Skin epidermis (tissue), 12 donors: ENCODE data around the gene ATXN1.

ENCODE experiments used
- H3K27ac ChIP-seq, 21 experiments: fragments of 200-600 bp; sonication (generic) in 11 of 21; one replicate each; pipeline ENCODE4 v1.5.0; 2020; ENCODE audit warnings: mild to moderate bottlenecking in 3 of 21, inconsistent platforms in 2 of 21, moderate library complexity in 2 of 21
- H3K4me3 ChIP-seq, 7 experiments: fragments of 200-600 bp; sonication (generic) in 2 of 7; one replicate each; pipeline ENCODE4 v1.5.0; 2020; ENCODE audit warnings: inconsistent platforms in 2 of 7, mild to moderate bottlenecking in 2 of 7, moderate library complexity in 1 of 7

ATXN1 gene

GRCh38 chr6:16377470-16377869 is 383.8 kb downstream of the ATXN1 start:
- H3K27ac ChIP-seq = no peak overlapping the region
- H3K4me3 ChIP-seq = no peak overlapping the region

- no peak overlapping the region for H3K4me3 ChIP-seq
- H3K27ac ChIP-seq = peak overlapping the region in 1 of 21 experiments; percentile 17
These were observed 385.4 kb downstream of the ATXN1 start for GRCh38 chr6:16375843-16376242.

- Histone ChIP-seq H3K4me3 (no peak overlapping the region), H3K27ac (peak overlapping the region in 2 of 21 experiments; percentile 14 to 17)
These were observed 386.1 kb downstream of the ATXN1 start for GRCh38 chr6:16375206-16375605.

GRCh38 chr6:16374461-16375200 is 386.6 kb downstream of the ATXN1 start:
- no peak overlapping the region for H3K4me3 ChIP-seq
- H3K27ac ChIP-seq = peak overlapping the region in 2 of 21 experiments; percentile 14 to 17

GRCh38 chr6:16374016-16374415 is 387.2 kb downstream of the ATXN1 start:
- no peak overlapping the region for H3K4me3 ChIP-seq
- H3K27ac ChIP-seq = no peak overlapping the region

GRCh38 chr6:16372029-16372776 is 389.1 kb downstream of the ATXN1 start:
- no peak overlapping the region for H3K27ac ChIP-seq
- no peak overlapping the region for H3K4me3 ChIP-seq

- no peak overlapping the region for H3K4me3 ChIP-seq
- H3K27ac ChIP-seq = no peak overlapping the region
These were observed 389.9 kb downstream of the ATXN1 start for GRCh38 chr6:16371401-16371800.

- Histone ChIP-seq H3K4me3 (no peak overlapping the region), H3K27ac (no peak overlapping the region)
These were observed 390.3 kb downstream of the ATXN1 start for GRCh38 chr6:16370943-16371342.

GRCh38 chr6:16369989-16370388 is 391.3 kb downstream of the ATXN1 start:
- Histone ChIP-seq H3K4me3 (no peak overlapping the region), H3K27ac (no peak overlapping the region)

GRCh38 chr6:16369140-16369745 is 392.0 kb downstream of the ATXN1 start:
- H3K4me3 ChIP-seq = no peak overlapping the region
- no peak overlapping the region for H3K27ac ChIP-seq

GRCh38 chr6:16367571-16367970 is 393.7 kb downstream of the ATXN1 start:
- Histone ChIP-seq H3K4me3 (no peak overlapping the region), H3K27ac (peak overlapping the region in 5 of 21 experiments; percentile 21 to 67 (median 48))

- H3K4me3 ChIP-seq = no peak overlapping the region
- H3K27ac ChIP-seq = no peak overlapping the region
These were observed 397.5 kb downstream of the ATXN1 start for GRCh38 chr6:16363749-16364148.

GRCh38 chr6:16362819-16363589 is 398.3 kb downstream of the ATXN1 start:
- H3K4me3 ChIP-seq = no peak overlapping the region
- peak overlapping the region in 2 of 21 experiments; percentile 47 to 66 for H3K27ac ChIP-seq

- H3K4me3 ChIP-seq = no peak overlapping the region
- peak overlapping the region in 11 of 21 experiments; percentile 5 to 78 (median 47) for H3K27ac ChIP-seq
These were observed 399.0 kb downstream of the ATXN1 start for GRCh38 chr6:16362296-16362695.

- Histone ChIP-seq H3K4me3 (no peak overlapping the region), H3K27ac (peak overlapping the region in 12 of 21 experiments; percentile 5 to 78 (median 44))
These were observed 399.4 kb downstream of the ATXN1 start for GRCh38 chr6:16361861-16362260.

GRCh38 chr6:16361121-16361520 is 400.1 kb downstream of the ATXN1 start:
- Histone ChIP-seq H3K27ac (peak overlapping the region in 6 of 21 experiments; percentile 7 to 78 (median 33)), H3K4me3 (no peak overlapping the region)

GRCh38 chr6:16360365-16360764 is 400.9 kb downstream of the ATXN1 start:
- Histone ChIP-seq H3K27ac (peak overlapping the region in 4 of 21 experiments; percentile 21 to 34 (median 27)), H3K4me3 (no peak overlapping the region)

- H3K27ac ChIP-seq = peak overlapping the region in 3 of 21 experiments; percentile 0 to 72 (median 46)
- no peak overlapping the region for H3K4me3 ChIP-seq
These were observed 401.7 kb downstream of the ATXN1 start for GRCh38 chr6:16359563-16359962.

GRCh38 chr6:16358531-16359138 is 402.6 kb downstream of the ATXN1 start:
- Histone ChIP-seq H3K27ac (peak overlapping the region in 4 of 21 experiments; percentile 0 to 72 (median 42)), H3K4me3 (peak overlapping the region in 1 of 7 experiments; percentile 17)
